HG02571 (cell line): ENCODE data around the gene RAD52.

Source experiments
- ATAC-seq: cut with Tn5 transposase; IDR thresholded peaks from one replicate; pipeline ENCODE4 v1.9.1; 2021; ENCODE audit warnings: mild to moderate bottlenecking, moderate library complexity; ENCODE audit not compliant: unreplicated experiment

RAD52 gene

GRCh38 chr12:949453-950191, at the start of gene RAD52:
RAD52 (minus strand) TSS chr12:949694; CDS start chr12:933058, 16,636 bp downstream.
- ATAC-seq = peak; percentile 82

GRCh38 chr12:998020-998874, 48.8 kb upstream of the RAD52 start:
- peak; percentile 68 for ATAC-seq

GRCh38 chr12:997505-997904, 48.0 kb upstream of the RAD52 start:
- ATAC-seq = no peak

GRCh38 chr12:996881-997280, 47.4 kb upstream of the RAD52 start:
- ATAC-seq = no peak

GRCh38 chr12:992647-993046, 43.2 kb upstream of the RAD52 start:
- ATAC-seq = no peak

GRCh38 chr12:991350-992333, 42.1 kb upstream of the RAD52 start:
- no peak for ATAC-seq

- peak; percentile 94 for ATAC-seq
These were observed 41.3 kb upstream of the RAD52 start, which contains the start of gene ERC1 for GRCh38 chr12:990661-991349. ERC1 (plus strand) TSS chr12:991223; CDS start chr12:1027904, 36,681 bp downstream.

GRCh38 chr12:989751-990660, 40.5 kb upstream of the RAD52 start:
- ATAC-seq = peak; percentile 10

GRCh38 chr12:989051-989450, 39.6 kb upstream of the RAD52 start:
- no peak for ATAC-seq

GRCh38 chr12:988646-989045, 39.2 kb upstream of the RAD52 start:
- ATAC-seq = no peak

GRCh38 chr12:981961-982360, 32.5 kb upstream of the RAD52 start:
- no peak for ATAC-seq

- ATAC-seq = no peak
These were observed 31.8 kb upstream of the RAD52 start for GRCh38 chr12:981176-981828.

GRCh38 chr12:979349-979748, 29.9 kb upstream of the RAD52 start:
- ATAC-seq = no peak

- ATAC-seq = no peak
These were observed 27.7 kb upstream of the RAD52 start for GRCh38 chr12:977156-977555.

- no peak for ATAC-seq
These were observed 27.1 kb upstream of the RAD52 start for GRCh38 chr12:976644-977043.

- ATAC-seq = no peak
These were observed 24.9 kb upstream of the RAD52 start for GRCh38 chr12:974271-974862.

GRCh38 chr12:971991-972390, 22.5 kb upstream of the RAD52 start:
- no peak for ATAC-seq

GRCh38 chr12:969821-970220, 20.3 kb upstream of the RAD52 start:
- ATAC-seq = no peak
